ENCODE results near the gene GRPEL1. TPM values are rescaled to one million over a fixed set of nuclear protein-coding genes. Genes with fewer than 3 reads are reported as not detected.

GRPEL1 gene
- total and polyA plus RNA-seq, 9 of the 15 experiments (the other 6 are each of a cell fraction or from before 2014, with no cell fraction given) = 43.4 to 192 (median 86.6) TPM

GRCh38 chr4:7050481-7051143 is 17.3 kb downstream of the GRPEL1 start:
- Histone ChIP-seq H2AFZ (ENCODE audit: low read depth, low read length) (no peak overlapping the region), H3K36me3 (ENCODE audit: control insufficient read depth, insufficient read depth, low read length) (peaks cover 32% of the 10 kb centered on the region; the same call in 2 of the 3 replicates), H3K27ac (ENCODE audit: extremely low read depth, low read depth, low read length) (no peak overlapping the region), H3K9me3 (replicated peaks; ENCODE audit: control insufficient read depth, insufficient read depth, low read depth, low read length) (no peaks in the 10 kb centered on the region), H3K27me3 (ENCODE audit: control insufficient read depth in 2 of 2, insufficient read depth in 2 of 2, low read length in 2 of 2) (no peaks in the 10 kb centered on the region), H3K79me2 (ENCODE audit: control insufficient read depth, insufficient read depth, low read length) (peaks cover 47% of the 10 kb centered on the region), H3K9me1 (ENCODE audit: control insufficient read depth, insufficient read depth, low read length) (peaks cover 6% of the 10 kb centered on the region), H3K4me2 (ENCODE audit: insufficient read depth, low read length) (no peak overlapping the region), H4K20me1 (replicated peaks; ENCODE audit: control insufficient read depth, insufficient read depth, low read length) (peaks cover 20% of the 10 kb centered on the region), H3K4me3 (no peak overlapping the region), H3K9ac (ENCODE audit: insufficient read depth in 1 of 2, low read depth in 2 of 2, low read length in 2 of 2) (peak overlapping the region in 1 of 2 experiments; percentile 66; a peak in 1 of 4 replicates), H3K4me1 (replicated peaks in 1 of 2; ENCODE audit: control insufficient read depth in 2 of 2, insufficient read depth in 2 of 2, low read length in 2 of 2) (peaks cover 4 to 59% of the 10 kb centered on the region in 2 experiments; a peak in 4 of 5 replicates)
- DNase-seq (ENCODE audit: extremely low read depth in 1 of 4, low spot score in 3 of 4) (no peak), FAIRE-seq (no peak), ATAC-seq (peak; percentile 12; the same call in 1 of the 3 replicates)
- ChIA-PET CTCF (ENCODE audit: low intra/inter-chr PET ratio) (no interaction called here), POLR2A (interaction anchor here (0.6 to 1.9 kb wide), 6 partner anchors 10 to 1117 kb away, joined by 3 to 8 read pairs (median 4); partner anchors contain the start of gene GRPEL1)
- in situ Hi-C loops (cut with MboI) = no loop called here
- intact Hi-C loops (cut with micrococcal nuclease) = no loop called here
- BruUV-seq (replicated peaks) = no TSS peak
- 71% methylated on average over 30 of the region's 36 CpGs for WGBS (ENCODE audit: insufficient coverage, low coverage, missing lambda C conversion rate)
- TF ChIP-seq PHF8 (IDR thresholded peaks at IDR 0.05; ENCODE audit: borderline replicate concordance, low read length) (no peak), ZNF764 (CRISPR knock-in tag; IDR thresholded peaks at IDR 0.05; ENCODE audit: low read depth) (no peak), RBM22 (IDR thresholded peaks at IDR 0.05; ENCODE audit: low read depth, low read length, poor library complexity, severe bottlenecking) (peak; percentile 17), EGR1 (conservative IDR thresholded peaks at IDR 0.05) (peak; percentile 88), RFX5 (IDR thresholded peaks at IDR 0.05; ENCODE audit: low read depth, low read length) (no peak), FOXK1 (CRISPR knock-in tag; IDR thresholded peaks at IDR 0.05; ENCODE audit: borderline replicate concordance) (no peak), DDX20 (tag; IDR thresholded peaks at IDR 0.05; ENCODE audit: low read depth) (no peak), SIN3A (IDR thresholded peaks at IDR 0.05; ENCODE audit: borderline replicate concordance in 2 of 2, control insufficient read depth in 1 of 2, low read depth in 2 of 2, low read length in 2 of 2) (no peak), NELFE (IDR thresholded peaks at IDR 0.05; ENCODE audit: insufficient read depth, insufficient read length) (no peak)
- TF ChIP-seq, protein P1, sequence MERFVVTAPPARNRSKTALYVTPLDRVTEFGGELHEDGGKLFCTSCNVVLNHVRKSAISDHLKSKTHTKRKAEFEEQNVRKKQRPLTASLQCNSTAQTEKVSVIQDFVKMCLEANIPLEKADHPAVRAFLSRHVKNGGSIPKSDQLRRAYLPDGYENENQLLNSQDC (CRISPR knock-in tag; IDR thresholded peaks at IDR 0.05) = no peak

Data from K562 (cell line).